GM19043 (cell line): ENCODE results near the gene HRH4.

Experiments used
- ATAC-seq: cut with Tn5 transposase; IDR thresholded peaks from one replicate; pipeline ENCODE4 v1.9.1; 2021; ENCODE audit warnings: low read depth; ENCODE audit not compliant: unreplicated experiment

Gene HRH4

GRCh38 chr18:24500766-24501165 lies 40.3 kb downstream of the HRH4 start:
- ATAC-seq, result no peak

- no peak for ATAC-seq
Observed at GRCh38 chr18:24502667-24503523, 42.5 kb downstream of the HRH4 start.

DNA sequence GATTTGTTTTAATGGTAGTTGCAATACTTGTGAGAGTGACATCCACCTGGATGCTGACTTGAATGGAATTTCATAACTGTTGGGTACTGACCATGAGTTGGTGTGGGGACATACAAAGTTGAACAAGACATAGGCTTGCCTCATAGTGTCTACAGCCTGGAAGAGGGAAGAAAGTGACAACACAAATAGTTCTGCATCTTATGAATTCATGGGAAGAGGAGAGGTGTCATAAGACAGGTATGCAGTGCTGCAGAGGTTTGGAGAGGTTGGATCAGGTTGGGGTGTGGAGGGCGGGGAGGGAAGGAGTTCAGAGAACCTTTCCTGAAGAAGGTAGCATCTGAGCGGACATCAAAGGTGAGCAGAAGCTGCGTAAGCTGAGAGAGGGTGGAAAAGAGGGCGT lies 44.0 kb downstream of the HRH4 start:
- ATAC-seq, result no peak

- no peak for ATAC-seq
Observed at GRCh38 chr18:24506175-24506574, 45.7 kb downstream of the HRH4 start.

DNA sequence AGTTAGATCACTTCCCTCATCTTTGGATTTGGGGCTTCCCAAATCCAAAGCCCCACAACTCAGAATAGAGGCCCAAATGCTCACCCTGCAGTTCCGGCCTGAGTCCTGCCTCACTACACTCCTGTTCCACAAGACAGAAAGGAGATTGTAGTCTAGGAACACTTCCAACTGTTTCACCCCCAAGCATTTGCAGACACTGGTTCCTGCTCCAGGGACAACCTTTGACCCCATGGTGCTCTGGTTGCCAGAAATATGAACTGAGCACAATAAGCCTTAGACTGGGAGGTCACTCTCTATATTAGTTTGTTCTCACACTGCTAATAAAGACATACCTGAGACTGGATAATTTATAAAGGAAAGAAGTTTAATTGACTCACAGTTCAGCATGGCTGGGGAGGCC lies 49.0 kb downstream of the HRH4 start:
- no peak for ATAC-seq

DNA sequence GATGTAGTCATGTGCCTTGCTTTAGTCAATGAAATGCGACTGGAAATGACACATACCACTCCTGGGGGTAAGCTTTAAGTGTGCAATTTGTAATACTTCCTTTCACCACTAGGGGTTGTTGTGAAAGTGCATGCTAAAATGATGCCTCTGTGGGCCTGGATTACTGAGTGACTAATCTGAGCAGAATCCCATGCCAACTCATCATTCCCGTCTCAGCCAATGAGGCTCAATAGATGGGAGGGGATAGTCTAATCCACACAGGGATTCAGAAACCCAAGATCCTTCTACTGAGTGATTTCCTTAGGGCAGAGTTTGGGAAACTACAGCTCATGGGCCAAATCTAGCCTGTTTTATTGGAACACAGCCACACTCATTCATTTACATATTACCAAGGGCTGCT lies 54.0 kb downstream of the HRH4 start:
- peak; percentile 75 for ATAC-seq

GRCh38 chr18:24515721-24516120 lies 55.3 kb downstream of the HRH4 start:
- no peak for ATAC-seq

DNA sequence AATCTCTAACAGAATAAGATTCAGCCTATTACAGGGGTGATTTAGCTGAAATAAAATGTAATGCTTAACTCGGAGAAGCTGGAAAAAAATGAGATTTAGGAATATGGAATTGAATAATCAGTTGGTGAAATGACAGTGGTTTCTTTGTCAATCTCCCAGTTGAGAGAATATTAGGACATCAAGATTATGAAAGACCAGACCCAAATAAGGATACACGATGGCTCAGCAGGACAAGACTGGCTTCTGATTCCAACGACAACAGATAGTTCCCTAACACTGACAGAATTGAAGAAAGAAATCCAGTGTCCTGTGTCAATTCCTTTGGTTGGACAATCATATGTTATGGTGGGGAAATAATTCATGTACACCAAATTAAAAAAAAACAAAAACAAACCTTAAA lies 55.8 kb downstream of the HRH4 start:
- ATAC-seq, result no peak

DNA sequence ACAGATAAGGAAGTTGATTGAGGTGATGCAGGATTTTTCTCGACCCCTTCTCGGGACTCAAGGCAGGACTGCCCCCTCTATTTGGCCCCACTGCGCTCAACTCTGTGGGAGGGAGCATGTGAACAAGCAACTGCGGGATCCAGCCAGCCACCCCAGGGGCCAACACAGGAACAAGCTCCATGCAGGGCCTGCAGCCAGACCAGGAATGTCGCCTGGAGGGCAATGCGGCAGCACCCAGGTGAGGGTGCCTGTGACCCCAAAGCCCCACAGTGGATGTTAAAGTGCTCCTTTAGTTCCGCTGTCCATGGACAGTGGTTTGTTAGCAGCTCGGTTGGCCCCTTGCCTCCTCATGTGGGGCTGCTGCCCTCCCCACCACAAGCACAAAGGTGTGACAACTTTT lies 57.1 kb downstream of the HRH4 start:
- ATAC-seq, result no peak

- no peak for ATAC-seq
Observed at GRCh38 chr18:24518596-24518995, 58.2 kb downstream of the HRH4 start.
